Loucy (cell line): Measurements from ENCODE around the gene APH1B.

Source experiments
- H2AFZ ChIP-seq: fragments of 200-600 bp; sonication (generic); 2 replicates; pipeline ENCODE4 v1.6.0; 2016; ENCODE audit warnings: antibody characterized with exemption, mild to moderate bottlenecking, low read length, moderate library complexity
- H3F3A ChIP-seq: fragments of 200-600 bp; 2 replicates; pipeline ENCODE4 v1.6.0; 2016; ENCODE audit warnings: antibody characterized with exemption, low read depth, mild to moderate bottlenecking
- H3K27me3 ChIP-seq: fragments of 200-600 bp; sonication (generic); 2 replicates; pipeline ENCODE4 v1.6.1; 2014; ENCODE audit warnings: low read length, mild to moderate bottlenecking; ENCODE audit not compliant: insufficient read depth, poor library complexity, severe bottlenecking
- H3K36me3 ChIP-seq: fragments of 200-600 bp; sonication (generic); 2 replicates; pipeline ENCODE4 v1.6.1; 2016; ENCODE audit warnings: low read length; ENCODE audit not compliant: insufficient read depth
- H3K4me1 ChIP-seq: fragments of 200-600 bp; sonication (generic); 2 replicates; pipeline ENCODE4 v1.5.1; 2014; ENCODE audit warnings: low read length, mild to moderate bottlenecking; ENCODE audit not compliant: insufficient read depth, poor library complexity, severe bottlenecking
- H3K4me2 ChIP-seq: fragments of 200-600 bp; sonication (generic); 2 replicates; pipeline ENCODE4 v1.6.0; 2014; ENCODE audit warnings: antibody characterized with exemption, low read length, low read depth, mild to moderate bottlenecking; ENCODE audit not compliant: poor library complexity, severe bottlenecking
- H3K4me3 ChIP-seq: fragments of 200-600 bp; sonication (generic); 2 replicates; pipeline ENCODE4 v1.5.1; 2014; ENCODE audit warnings: low read length, mild to moderate bottlenecking, mixed read lengths; ENCODE audit not compliant: poor library complexity, severe bottlenecking
- H3K79me2 ChIP-seq: fragments of 200-600 bp; sonication (generic); 2 replicates; pipeline ENCODE4 v1.6.1; 2014; ENCODE audit warnings: low read length; ENCODE audit not compliant: insufficient read depth
- H3K9ac ChIP-seq: fragments of 200-600 bp; sonication (generic); 2 replicates; pipeline ENCODE4 v1.6.0; 2014; ENCODE audit warnings: mild to moderate bottlenecking, low read depth, low read length, moderate library complexity; ENCODE audit not compliant: poor library complexity, severe bottlenecking
- H3K9me2 ChIP-seq: fragments of 200-600 bp; sonication (generic); replicated peaks from 2 replicates; pipeline ENCODE4 v1.6.1; 2016; ENCODE audit warnings: low read depth, low read length, mixed read lengths
- H3K9me3 ChIP-seq: fragments of 200-600 bp; sonication (generic); 2 replicates; pipeline ENCODE4 v1.6.1; 2014; ENCODE audit warnings: mild to moderate bottlenecking, antibody characterized with exemption, low read length, low read depth; ENCODE audit not compliant: insufficient read depth
- H4K20me1 ChIP-seq: fragments of 200-600 bp; sonication (generic); 2 replicates; pipeline ENCODE4 v1.6.0; 2014; ENCODE audit warnings: antibody characterized with exemption, low read length, mild to moderate bottlenecking; ENCODE audit not compliant: insufficient read depth, poor library complexity, severe bottlenecking
- EZH2phosphoT487 ChIP-seq: fragments of 200-600 bp; IDR thresholded peaks from 2 replicates; pipeline ENCODE4 v1.6.1; 2018; ENCODE audit warnings: antibody characterized with exemption, mild to moderate bottlenecking, moderate library complexity, borderline replicate concordance
- TF ChIP-seq, protein P1 (sequence below): fragments of 200-600 bp; sonication (generic); conservative IDR thresholded peaks from 2 replicates; pipeline ENCODE4 v1.5.1; 2014; ENCODE audit warnings: mild to moderate bottlenecking, antibody characterized with exemption, low read length

Gene APH1B

DNA sequence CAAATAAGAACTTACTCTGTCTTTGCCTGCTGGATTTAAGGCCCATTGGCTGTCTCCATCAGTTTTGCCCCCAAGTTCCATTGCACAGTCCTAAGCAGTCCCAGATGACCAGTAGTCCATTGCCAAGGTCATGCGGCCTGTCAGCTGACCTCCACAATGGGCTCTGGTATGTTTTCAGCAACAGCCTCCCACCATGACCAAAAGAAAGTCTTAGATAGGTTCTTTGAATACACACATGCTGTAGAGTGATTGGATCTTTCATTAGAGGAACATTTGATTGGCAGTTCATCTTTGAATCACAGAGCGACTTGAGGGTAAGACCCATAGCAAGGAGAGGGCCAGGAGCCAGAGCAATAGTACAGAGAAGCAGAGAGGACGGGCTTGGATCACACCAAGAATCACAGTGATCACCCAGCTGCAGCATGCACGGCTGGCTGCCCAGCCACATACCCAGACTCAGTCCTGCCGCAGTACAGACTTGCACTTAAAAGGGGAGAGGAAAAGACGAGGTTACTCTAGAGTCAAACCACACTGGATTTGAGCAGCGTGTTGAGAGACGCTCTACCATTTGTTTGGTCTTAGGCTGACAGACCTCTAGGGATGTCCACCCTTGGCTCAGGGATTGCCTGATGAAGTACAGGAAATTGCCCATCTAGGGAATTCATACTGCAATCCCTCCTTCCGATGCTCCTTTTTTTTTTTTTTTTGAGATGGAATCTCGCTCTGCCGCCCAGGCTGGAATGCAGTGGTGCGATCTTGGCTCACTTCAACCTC, 50.4 kb downstream of the APH1B start:
- H3K9me2 ChIP-seq: no peaks in the 10 kb centered on the region
- no peaks in the 10 kb centered on the region for H3K36me3 ChIP-seq
- H3K4me2 ChIP-seq: no peak overlapping the region
- H3F3A ChIP-seq: no peaks in the 10 kb centered on the region
- no peaks in the 10 kb centered on the region for H3K79me2 ChIP-seq
- H3K9ac ChIP-seq: no peak overlapping the region
- H3K9me3 ChIP-seq: no peaks in the 10 kb centered on the region
- no peak overlapping the region for H3K4me3 ChIP-seq
- H4K20me1 ChIP-seq: no peaks in the 10 kb centered on the region
- H3K4me1 ChIP-seq: peaks cover 5% of the 10 kb centered on the region
- TF ChIP-seq EZH2phosphoT487: no peak
- TF ChIP-seq, protein P1, sequence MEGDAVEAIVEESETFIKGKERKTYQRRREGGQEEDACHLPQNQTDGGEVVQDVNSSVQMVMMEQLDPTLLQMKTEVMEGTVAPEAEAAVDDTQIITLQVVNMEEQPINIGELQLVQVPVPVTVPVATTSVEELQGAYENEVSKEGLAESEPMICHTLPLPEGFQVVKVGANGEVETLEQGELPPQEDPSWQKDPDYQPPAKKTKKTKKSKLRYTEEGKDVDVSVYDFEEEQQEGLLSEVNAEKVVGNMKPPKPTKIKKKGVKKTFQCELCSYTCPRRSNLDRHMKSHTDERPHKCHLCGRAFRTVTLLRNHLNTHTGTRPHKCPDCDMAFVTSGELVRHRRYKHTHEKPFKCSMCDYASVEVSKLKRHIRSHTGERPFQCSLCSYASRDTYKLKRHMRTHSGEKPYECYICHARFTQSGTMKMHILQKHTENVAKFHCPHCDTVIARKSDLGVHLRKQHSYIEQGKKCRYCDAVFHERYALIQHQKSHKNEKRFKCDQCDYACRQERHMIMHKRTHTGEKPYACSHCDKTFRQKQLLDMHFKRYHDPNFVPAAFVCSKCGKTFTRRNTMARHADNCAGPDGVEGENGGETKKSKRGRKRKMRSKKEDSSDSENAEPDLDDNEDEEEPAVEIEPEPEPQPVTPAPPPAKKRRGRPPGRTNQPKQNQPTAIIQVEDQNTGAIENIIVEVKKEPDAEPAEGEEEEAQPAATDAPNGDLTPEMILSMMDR: no peak
- no peaks in the 10 kb centered on the region for H3K27me3 ChIP-seq
- H2AFZ ChIP-seq: no peak overlapping the region

DNA sequence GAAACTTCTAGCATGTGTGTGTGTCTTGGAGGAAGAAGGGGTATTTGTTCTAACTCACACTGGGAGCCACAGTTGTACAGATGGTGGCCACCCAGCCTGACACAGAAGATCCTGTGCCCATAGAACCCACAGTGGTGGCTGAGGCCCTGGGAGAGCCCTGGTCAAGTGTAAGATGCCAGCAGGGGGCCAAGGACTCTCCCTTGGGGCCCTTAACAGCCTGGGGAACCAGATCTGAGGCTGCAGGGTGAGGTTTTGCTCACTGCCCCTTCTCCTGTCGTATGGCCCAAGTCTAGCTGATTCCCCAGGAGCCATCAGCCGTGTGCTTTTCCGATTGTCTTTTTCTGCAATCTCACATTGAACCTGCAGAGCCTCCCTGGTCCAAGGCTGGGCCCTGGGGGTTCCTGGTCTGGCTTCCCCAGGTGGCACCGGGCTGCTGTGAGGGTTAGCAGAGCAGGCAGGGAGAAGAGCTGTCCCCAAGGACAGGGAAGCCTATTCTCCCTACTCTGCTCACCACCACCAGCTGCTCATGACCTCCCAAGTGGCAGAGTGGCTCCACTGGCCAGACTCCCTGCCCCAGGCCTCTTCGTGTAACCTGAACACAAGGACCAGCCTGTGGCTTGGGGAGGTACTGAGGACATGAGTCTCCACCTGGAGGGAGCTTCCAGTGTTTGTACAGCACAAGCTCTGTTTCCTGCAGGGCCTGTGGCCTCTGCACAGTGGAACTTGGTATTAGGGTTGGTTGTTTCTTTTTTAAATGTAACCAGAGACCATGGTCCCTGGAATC, 52.4 kb downstream of the APH1B start:
- H3F3A ChIP-seq: no peaks in the 10 kb centered on the region
- TF ChIP-seq, protein P1: no peak
- TF ChIP-seq EZH2phosphoT487: no peak
- H3K4me3 ChIP-seq: no peak overlapping the region
- no peaks in the 10 kb centered on the region for H3K9me2 ChIP-seq
- no peaks in the 10 kb centered on the region for H3K9me3 ChIP-seq
- no peak overlapping the region for H3K9ac ChIP-seq
- H3K27me3 ChIP-seq: no peaks in the 10 kb centered on the region
- H3K4me1 ChIP-seq: peaks cover 5% of the 10 kb centered on the region
- no peak overlapping the region for H3K4me2 ChIP-seq
- no peaks in the 10 kb centered on the region for H4K20me1 ChIP-seq
- H3K79me2 ChIP-seq: no peaks in the 10 kb centered on the region
- H3K36me3 ChIP-seq: no peaks in the 10 kb centered on the region
- H2AFZ ChIP-seq: no peak overlapping the region

DNA sequence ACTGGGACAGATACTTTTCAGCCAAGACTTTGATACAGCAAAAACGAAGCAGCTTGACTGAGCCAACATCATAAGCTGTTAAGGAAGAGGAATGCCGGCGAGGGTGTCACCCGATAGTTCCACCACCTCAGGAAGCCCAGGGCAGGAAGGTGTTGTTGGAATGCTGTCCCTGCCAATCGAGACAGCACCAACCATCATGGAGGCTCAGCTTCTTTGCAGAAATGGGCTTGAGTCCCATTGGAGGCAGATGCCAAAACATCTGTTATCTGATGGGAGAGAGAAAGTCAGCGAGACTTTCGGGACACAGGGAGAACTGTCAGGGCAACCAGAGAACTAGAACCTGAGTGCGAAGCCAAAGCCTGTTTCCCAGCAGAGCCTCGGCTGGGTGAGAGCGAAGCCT, 53.5 kb downstream of the APH1B start:
- no peak for TF ChIP-seq EZH2phosphoT487
- TF ChIP-seq, protein P1: no peak
- Histone ChIP-seq H3F3A (no peaks in the 10 kb centered on the region), H3K4me1 (peaks cover 5% of the 10 kb centered on the region), H3K9ac (no peak overlapping the region), H2AFZ (no peak overlapping the region), H4K20me1 (no peaks in the 10 kb centered on the region), H3K4me3 (no peak overlapping the region), H3K9me2 (no peaks in the 10 kb centered on the region), H3K36me3 (no peaks in the 10 kb centered on the region), H3K27me3 (no peaks in the 10 kb centered on the region), H3K79me2 (no peaks in the 10 kb centered on the region), H3K4me2 (no peak overlapping the region), H3K9me3 (no peaks in the 10 kb centered on the region)
